Fibroblast of mammary gland (primary cell): ENCODE data around the gene DNAI2.

Source experiments
- DNase-seq: peaks from one replicate; pipeline ENCODE4 v3.0.0-alpha.2; 2010; ENCODE audit warnings: low read depth
- H3K4me3 ChIP-seq: 2 replicates; pipeline ENCODE4 v1.5.1; 2011; ENCODE audit warnings: low read depth, mild to moderate bottlenecking, low read length, moderate library complexity; ENCODE audit not compliant: control insufficient read depth
- TF ChIP-seq, protein P1 (sequence below): conservative IDR thresholded peaks from 2 replicates; pipeline ENCODE4 v1.5.1; 2011; ENCODE audit warnings: low read depth, low read length, inconsistent platforms; ENCODE audit not compliant: control insufficient read depth, insufficient read depth

Gene DNAI2

GRCh38 chr17:74314877-74315276, 40.8 kb downstream of the DNAI2 start:
- DNase-seq, result no peak
- TF ChIP-seq, protein P1, sequence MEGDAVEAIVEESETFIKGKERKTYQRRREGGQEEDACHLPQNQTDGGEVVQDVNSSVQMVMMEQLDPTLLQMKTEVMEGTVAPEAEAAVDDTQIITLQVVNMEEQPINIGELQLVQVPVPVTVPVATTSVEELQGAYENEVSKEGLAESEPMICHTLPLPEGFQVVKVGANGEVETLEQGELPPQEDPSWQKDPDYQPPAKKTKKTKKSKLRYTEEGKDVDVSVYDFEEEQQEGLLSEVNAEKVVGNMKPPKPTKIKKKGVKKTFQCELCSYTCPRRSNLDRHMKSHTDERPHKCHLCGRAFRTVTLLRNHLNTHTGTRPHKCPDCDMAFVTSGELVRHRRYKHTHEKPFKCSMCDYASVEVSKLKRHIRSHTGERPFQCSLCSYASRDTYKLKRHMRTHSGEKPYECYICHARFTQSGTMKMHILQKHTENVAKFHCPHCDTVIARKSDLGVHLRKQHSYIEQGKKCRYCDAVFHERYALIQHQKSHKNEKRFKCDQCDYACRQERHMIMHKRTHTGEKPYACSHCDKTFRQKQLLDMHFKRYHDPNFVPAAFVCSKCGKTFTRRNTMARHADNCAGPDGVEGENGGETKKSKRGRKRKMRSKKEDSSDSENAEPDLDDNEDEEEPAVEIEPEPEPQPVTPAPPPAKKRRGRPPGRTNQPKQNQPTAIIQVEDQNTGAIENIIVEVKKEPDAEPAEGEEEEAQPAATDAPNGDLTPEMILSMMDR, result no peak
- no peak overlapping the region for H3K4me3 ChIP-seq

- DNase-seq, result no peak
- TF ChIP-seq, protein P1, result no peak
Observed at GRCh38 chr17:74316220-74316619, 42.2 kb downstream of the DNAI2 start.

GRCh38 chr17:74317071-74317470, 43.0 kb downstream of the DNAI2 start:
- DNase-seq, result no peak
- H3K4me3 ChIP-seq, result no peak overlapping the region
- TF ChIP-seq, protein P1, result no peak

More at GRCh38 chr17:74316220-74316619, 42.2 kb downstream of the DNAI2 start:
- no peak overlapping the region for H3K4me3 ChIP-seq

- DNase-seq, result no peak
- TF ChIP-seq, protein P1, result no peak
- no peak overlapping the region for H3K4me3 ChIP-seq
Observed at GRCh38 chr17:74318391-74318790, 44.4 kb downstream of the DNAI2 start.

DNA sequence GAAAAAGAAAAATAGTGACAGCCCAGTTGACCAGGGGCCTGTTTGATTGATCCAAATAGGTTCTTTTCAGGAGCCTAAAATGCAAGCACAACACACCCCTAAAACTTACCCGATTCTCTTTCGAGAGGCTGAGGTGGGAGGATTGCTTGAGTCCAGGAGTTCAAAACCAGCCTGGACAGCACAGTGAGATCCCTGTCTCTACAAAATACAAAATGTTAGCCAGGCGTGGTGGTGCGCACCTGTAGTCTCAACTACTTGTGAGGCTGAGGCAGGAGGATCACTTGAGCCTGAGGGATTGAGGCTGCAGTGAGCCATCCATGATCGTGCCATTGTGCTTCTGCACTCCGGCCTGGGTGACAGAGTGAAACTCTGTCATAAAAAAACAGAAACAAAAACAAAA, 50.5 kb downstream of the DNAI2 start:
- H3K4me3 ChIP-seq, result no peak overlapping the region
- no peak for DNase-seq
- TF ChIP-seq, protein P1, result no peak

- DNase-seq, result no peak
- TF ChIP-seq, protein P1, result no peak
- H3K4me3 ChIP-seq, result no peak overlapping the region
Observed at GRCh38 chr17:74325376-74325742, 51.3 kb downstream of the DNAI2 start.

- DNase-seq, result no peak
- no peak within 1 kb of the TSS for H3K4me3 ChIP-seq
- TF ChIP-seq, protein P1, result no peak
Observed at GRCh38 chr17:74325743-74326379, 51.8 kb downstream of the DNAI2 start, which contains the start of gene KIF19. TSS of gene KIF19 (plus strand) at chr17:74326226. CDS start at chr17:74326350, 124 bp downstream.
